ENCODE results near the gene ELL. TPM values are rescaled to one million over a fixed set of nuclear protein-coding genes. Genes with fewer than 3 reads are reported as not detected.
A peak's percentile ranks its signal among the peaks of the same experiment; 100 is the strongest.

Gene ELL
- total and polyA plus RNA-seq, 9 of the 15 experiments (the other 6 are each of a cell fraction or from before 2014, with no cell fraction given) = 0.24 to 22.5 (median 4.1) TPM

- TF ChIP-seq NR4A1 (CRISPR knock-in tag; IDR thresholded peaks at IDR 0.05) (0 out of 2 replicates have a peak, but pooled peaks have one; percentile 24), NR4A1 (tag; IDR thresholded peaks at IDR 0.05) (peak; percentile 28; the same call in 1 of the 2 replicates), HNRNPH1 (optimal IDR thresholded peaks at IDR 0.05; ENCODE audit: low read depth, low read length) (no peak), ZNF518B (CRISPR knock-in tag; IDR thresholded peaks at IDR 0.05) (no peak), ZNF175 (CRISPR knock-in tag; IDR thresholded peaks at IDR 0.05; ENCODE audit: low read depth) (peak; percentile 10; the same call in 1 of the 2 replicates), ZNF24 (IDR thresholded peaks at IDR 0.05) (no peak), RFX1 (IDR thresholded peaks at IDR 0.05) (no peak)
- TF ChIP-seq, protein P1, sequence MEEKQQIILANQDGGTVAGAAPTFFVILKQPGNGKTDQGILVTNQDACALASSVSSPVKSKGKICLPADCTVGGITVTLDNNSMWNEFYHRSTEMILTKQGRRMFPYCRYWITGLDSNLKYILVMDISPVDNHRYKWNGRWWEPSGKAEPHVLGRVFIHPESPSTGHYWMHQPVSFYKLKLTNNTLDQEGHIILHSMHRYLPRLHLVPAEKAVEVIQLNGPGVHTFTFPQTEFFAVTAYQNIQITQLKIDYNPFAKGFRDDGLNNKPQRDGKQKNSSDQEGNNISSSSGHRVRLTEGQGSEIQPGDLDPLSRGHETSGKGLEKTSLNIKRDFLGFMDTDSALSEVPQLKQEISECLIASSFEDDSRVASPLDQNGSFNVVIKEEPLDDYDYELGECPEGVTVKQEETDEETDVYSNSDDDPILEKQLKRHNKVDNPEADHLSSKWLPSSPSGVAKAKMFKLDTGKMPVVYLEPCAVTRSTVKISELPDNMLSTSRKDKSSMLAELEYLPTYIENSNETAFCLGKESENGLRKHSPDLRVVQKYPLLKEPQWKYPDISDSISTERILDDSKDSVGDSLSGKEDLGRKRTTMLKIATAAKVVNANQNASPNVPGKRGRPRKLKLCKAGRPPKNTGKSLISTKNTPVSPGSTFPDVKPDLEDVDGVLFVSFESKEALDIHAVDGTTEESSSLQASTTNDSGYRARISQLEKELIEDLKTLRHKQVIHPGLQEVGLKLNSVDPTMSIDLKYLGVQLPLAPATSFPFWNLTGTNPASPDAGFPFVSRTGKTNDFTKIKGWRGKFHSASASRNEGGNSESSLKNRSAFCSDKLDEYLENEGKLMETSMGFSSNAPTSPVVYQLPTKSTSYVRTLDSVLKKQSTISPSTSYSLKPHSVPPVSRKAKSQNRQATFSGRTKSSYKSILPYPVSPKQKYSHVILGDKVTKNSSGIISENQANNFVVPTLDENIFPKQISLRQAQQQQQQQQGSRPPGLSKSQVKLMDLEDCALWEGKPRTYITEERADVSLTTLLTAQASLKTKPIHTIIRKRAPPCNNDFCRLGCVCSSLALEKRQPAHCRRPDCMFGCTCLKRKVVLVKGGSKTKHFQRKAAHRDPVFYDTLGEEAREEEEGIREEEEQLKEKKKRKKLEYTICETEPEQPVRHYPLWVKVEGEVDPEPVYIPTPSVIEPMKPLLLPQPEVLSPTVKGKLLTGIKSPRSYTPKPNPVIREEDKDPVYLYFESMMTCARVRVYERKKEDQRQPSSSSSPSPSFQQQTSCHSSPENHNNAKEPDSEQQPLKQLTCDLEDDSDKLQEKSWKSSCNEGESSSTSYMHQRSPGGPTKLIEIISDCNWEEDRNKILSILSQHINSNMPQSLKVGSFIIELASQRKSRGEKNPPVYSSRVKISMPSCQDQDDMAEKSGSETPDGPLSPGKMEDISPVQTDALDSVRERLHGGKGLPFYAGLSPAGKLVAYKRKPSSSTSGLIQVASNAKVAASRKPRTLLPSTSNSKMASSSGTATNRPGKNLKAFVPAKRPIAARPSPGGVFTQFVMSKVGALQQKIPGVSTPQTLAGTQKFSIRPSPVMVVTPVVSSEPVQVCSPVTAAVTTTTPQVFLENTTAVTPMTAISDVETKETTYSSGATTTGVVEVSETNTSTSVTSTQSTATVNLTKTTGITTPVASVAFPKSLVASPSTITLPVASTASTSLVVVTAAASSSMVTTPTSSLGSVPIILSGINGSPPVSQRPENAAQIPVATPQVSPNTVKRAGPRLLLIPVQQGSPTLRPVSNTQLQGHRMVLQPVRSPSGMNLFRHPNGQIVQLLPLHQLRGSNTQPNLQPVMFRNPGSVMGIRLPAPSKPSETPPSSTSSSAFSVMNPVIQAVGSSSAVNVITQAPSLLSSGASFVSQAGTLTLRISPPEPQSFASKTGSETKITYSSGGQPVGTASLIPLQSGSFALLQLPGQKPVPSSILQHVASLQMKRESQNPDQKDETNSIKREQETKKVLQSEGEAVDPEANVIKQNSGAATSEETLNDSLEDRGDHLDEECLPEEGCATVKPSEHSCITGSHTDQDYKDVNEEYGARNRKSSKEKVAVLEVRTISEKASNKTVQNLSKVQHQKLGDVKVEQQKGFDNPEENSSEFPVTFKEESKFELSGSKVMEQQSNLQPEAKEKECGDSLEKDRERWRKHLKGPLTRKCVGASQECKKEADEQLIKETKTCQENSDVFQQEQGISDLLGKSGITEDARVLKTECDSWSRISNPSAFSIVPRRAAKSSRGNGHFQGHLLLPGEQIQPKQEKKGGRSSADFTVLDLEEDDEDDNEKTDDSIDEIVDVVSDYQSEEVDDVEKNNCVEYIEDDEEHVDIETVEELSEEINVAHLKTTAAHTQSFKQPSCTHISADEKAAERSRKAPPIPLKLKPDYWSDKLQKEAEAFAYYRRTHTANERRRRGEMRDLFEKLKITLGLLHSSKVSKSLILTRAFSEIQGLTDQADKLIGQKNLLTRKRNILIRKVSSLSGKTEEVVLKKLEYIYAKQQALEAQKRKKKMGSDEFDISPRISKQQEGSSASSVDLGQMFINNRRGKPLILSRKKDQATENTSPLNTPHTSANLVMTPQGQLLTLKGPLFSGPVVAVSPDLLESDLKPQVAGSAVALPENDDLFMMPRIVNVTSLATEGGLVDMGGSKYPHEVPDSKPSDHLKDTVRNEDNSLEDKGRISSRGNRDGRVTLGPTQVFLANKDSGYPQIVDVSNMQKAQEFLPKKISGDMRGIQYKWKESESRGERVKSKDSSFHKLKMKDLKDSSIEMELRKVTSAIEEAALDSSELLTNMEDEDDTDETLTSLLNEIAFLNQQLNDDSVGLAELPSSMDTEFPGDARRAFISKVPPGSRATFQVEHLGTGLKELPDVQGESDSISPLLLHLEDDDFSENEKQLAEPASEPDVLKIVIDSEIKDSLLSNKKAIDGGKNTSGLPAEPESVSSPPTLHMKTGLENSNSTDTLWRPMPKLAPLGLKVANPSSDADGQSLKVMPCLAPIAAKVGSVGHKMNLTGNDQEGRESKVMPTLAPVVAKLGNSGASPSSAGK (IDR thresholded peaks at IDR 0.05) = 0 out of 2 replicates have a peak, but pooled peaks have one; percentile 4
- TF ChIP-seq, protein P2, sequence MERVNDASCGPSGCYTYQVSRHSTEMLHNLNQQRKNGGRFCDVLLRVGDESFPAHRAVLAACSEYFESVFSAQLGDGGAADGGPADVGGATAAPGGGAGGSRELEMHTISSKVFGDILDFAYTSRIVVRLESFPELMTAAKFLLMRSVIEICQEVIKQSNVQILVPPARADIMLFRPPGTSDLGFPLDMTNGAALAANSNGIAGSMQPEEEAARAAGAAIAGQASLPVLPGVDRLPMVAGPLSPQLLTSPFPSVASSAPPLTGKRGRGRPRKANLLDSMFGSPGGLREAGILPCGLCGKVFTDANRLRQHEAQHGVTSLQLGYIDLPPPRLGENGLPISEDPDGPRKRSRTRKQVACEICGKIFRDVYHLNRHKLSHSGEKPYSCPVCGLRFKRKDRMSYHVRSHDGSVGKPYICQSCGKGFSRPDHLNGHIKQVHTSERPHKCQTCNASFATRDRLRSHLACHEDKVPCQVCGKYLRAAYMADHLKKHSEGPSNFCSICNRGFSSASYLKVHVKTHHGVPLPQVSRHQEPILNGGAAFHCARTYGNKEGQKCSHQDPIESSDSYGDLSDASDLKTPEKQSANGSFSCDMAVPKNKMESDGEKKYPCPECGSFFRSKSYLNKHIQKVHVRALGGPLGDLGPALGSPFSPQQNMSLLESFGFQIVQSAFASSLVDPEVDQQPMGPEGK (CRISPR knock-in tag; IDR thresholded peaks at IDR 0.05; ENCODE audit: borderline replicate concordance) = no peak
Observed at GRCh38 chr19:18417250-18418028, 104.4 kb downstream of the ELL start (continued).
